Measurements from ENCODE around the gene MYL3. TPM values are rescaled to one million over a fixed set of nuclear protein-coding genes. Genes with fewer than 3 reads are reported as not detected.

The MYL3 gene
- total and polyA plus RNA-seq, 2 experiments from 2014 or later, result not detected

- DNase-seq (ENCODE audit: low spot score) (no peak), ATAC-seq (no peak)
- Mint-ChIP-seq H3K4me3 (no peak overlapping the region), H3K9me3 (no peaks in the 10 kb centered on the region), H3K36me3 (ENCODE audit: low read depth) (no peaks in the 10 kb centered on the region), H3K27me3 (ENCODE audit: insufficient read depth, low read depth, poor library complexity) (peaks cover 30% of the 10 kb centered on the region), H3K27ac (no peak overlapping the region), H3K4me1 (peaks cover 11% of the 10 kb centered on the region)
- H3K79me2 ChIP-seq (replicated peaks; ENCODE audit: insufficient read depth), result no peaks in the 10 kb centered on the region
- TF ChIP-seq ZNF462 (CRISPR knock-in tag; IDR thresholded peaks at IDR 0.05), result no peak
- no peak for TF ChIP-seq ZNF331 (CRISPR knock-in tag; IDR thresholded peaks at IDR 0.05; ENCODE audit: low read depth)
- TF ChIP-seq NANOG (IDR thresholded peaks at IDR 0.05; ENCODE audit: borderline replicate concordance), result no peak
- no peak for TF ChIP-seq ZNF114 (CRISPR knock-in tag; IDR thresholded peaks at IDR 0.05)
- TF ChIP-seq POLR2AphosphoS5 (IDR thresholded peaks at IDR 0.05; ENCODE audit: low read depth), result no peak
- TF ChIP-seq REST (IDR thresholded peaks at IDR 0.05; ENCODE audit: unreplicated experiment), result no peak
- TF ChIP-seq EZH2 (IDR thresholded peaks at IDR 0.05; ENCODE audit: low read depth, unreplicated experiment), result no peak
- TF ChIP-seq CREB1 (CRISPR knock-in tag; IDR thresholded peaks at IDR 0.05; ENCODE audit: low read depth), result no peak
- TF ChIP-seq JUNB (IDR thresholded peaks at IDR 0.05; ENCODE audit: unreplicated experiment), result no peak
- no peak for TF ChIP-seq ETS1 (IDR thresholded peaks at IDR 0.05)
- no peak for TF ChIP-seq STAT1 (IDR thresholded peaks at IDR 0.05; ENCODE audit: unreplicated experiment)
- no peak for TF ChIP-seq CTCF (conservative IDR thresholded peaks at IDR 0.05; ENCODE audit: low read depth in 2 of 2)
- no peak for TF ChIP-seq EZH2phosphoT487 (IDR thresholded peaks at IDR 0.05; ENCODE audit: unreplicated experiment)
- no peaks in the 10 kb centered on the region; the same call in 1 of the 2 replicates for H3K27me3 ChIP-seq (ENCODE audit: insufficient read depth)
- no peak overlapping the region for H3K27ac ChIP-seq (ENCODE audit: low read depth)
- H3K4me2 ChIP-seq, result no peak overlapping the region
- H4K20me1 ChIP-seq (replicated peaks; ENCODE audit: insufficient read depth), result no peaks in the 10 kb centered on the region
- no peaks in the 10 kb centered on the region for H3K4me1 ChIP-seq (ENCODE audit: insufficient read depth)
- no peaks in the 10 kb centered on the region for H3K9me2 ChIP-seq (ENCODE audit: insufficient read depth)
- no peak overlapping the region for H3K4me3 ChIP-seq
- no peaks in the 10 kb centered on the region for H3K36me3 ChIP-seq (ENCODE audit: insufficient read depth)
- H3F3A ChIP-seq (replicated peaks; ENCODE audit: low read depth), result no peaks in the 10 kb centered on the region
- no peak overlapping the region for H2AFZ ChIP-seq
These were observed 8.0 kb upstream of the MYL3 start for GRCh38 chr3:46871222-46871621.
